AG10803 (cell line): ENCODE results near the gene SLC25A26.
A peak's percentile ranks its signal among the peaks of the same experiment; 100 is the strongest.

ENCODE experiments used
- DNase-seq: peaks from one replicate; pipeline ENCODE4 v3.0.0; 2010; ENCODE audit warnings: low read depth
- H3K4me3 ChIP-seq: 2 replicates; pipeline ENCODE4 v1.5.1; 2011; ENCODE audit warnings: mild to moderate bottlenecking, low read length, control low read depth
- TF ChIP-seq, protein P1 (sequence below): conservative IDR thresholded peaks from 2 replicates; pipeline ENCODE4 v1.5.1; 2011; ENCODE audit warnings: mild to moderate bottlenecking, low read length, control low read depth, inconsistent platforms

SLC25A26 gene

DNA sequence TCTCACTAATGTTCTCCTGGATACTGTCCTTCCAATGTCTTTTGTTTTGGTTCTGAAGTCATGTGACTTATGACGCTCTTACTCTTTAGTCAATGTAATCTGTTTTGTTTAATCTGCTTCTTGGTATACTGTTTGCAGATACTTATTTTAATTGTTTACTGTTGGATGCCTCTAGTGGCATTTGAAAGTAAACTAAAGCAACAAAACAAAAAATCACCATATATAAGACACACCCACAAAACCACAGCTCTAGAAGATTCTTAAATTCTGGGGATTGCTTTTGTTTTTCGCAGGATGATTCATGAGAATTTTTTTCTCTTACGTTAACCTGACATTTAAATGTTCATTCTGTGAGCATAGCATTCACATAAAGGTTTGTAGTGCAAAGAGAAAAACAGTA, 16.8 kb downstream of the SLC25A26 start:
- TF ChIP-seq, protein P1, sequence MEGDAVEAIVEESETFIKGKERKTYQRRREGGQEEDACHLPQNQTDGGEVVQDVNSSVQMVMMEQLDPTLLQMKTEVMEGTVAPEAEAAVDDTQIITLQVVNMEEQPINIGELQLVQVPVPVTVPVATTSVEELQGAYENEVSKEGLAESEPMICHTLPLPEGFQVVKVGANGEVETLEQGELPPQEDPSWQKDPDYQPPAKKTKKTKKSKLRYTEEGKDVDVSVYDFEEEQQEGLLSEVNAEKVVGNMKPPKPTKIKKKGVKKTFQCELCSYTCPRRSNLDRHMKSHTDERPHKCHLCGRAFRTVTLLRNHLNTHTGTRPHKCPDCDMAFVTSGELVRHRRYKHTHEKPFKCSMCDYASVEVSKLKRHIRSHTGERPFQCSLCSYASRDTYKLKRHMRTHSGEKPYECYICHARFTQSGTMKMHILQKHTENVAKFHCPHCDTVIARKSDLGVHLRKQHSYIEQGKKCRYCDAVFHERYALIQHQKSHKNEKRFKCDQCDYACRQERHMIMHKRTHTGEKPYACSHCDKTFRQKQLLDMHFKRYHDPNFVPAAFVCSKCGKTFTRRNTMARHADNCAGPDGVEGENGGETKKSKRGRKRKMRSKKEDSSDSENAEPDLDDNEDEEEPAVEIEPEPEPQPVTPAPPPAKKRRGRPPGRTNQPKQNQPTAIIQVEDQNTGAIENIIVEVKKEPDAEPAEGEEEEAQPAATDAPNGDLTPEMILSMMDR = no peak
- DNase-seq = no peak
- H3K4me3 ChIP-seq = no peak overlapping the region

DNA sequence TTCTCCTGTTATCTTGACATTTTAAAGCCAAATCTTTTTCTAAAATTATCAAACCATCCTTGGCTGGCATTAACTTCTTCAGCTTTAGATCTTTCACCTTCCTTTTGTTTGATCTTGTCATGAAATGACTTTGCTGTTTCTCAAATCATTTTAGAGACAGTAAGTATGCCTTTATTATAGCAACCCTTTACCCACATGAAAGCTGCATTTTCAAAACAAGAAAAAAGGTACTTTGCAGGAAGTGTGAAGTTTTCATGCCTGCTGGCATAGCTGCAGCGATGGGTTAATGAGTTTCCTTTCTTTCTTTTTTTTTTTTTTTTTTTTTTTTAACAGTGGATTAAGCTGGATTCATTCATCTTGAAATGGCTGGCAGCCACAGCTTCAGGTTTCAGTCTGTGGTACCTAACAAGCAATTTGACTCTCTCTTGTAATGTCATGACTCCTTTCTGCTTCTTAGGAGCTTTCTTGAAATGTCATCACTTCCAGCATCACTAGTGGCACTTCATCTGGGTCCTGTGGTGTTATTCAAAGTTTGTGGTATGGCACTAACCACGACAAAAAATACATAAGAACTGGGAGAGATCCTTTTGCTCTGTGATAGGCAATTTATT, 18.8 kb downstream of the SLC25A26 start:
- no peak overlapping the region for H3K4me3 ChIP-seq
- TF ChIP-seq, protein P1 = no peak
- DNase-seq = no peak

DNA sequence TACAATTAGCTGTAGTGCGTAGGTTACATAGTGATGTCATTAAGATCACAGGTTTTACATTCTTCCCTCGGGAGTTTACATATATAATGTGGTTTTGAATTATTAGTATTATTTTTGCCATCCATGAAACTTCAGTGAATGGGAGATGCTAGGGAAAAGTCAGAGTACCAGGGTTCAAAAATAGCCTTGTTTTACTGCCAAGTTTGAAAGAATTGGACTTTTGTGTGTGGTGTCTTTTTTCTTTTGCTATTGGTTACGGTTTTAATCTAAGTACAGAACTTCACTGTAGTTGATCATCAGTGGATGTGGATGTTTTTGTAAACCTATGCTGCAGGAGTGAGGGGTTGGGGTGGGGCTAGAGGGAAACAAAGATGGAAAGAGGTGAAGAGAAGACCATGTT, 20.7 kb downstream of the SLC25A26 start:
- no peak overlapping the region for H3K4me3 ChIP-seq
- TF ChIP-seq, protein P1 = no peak
- DNase-seq = no peak

DNA sequence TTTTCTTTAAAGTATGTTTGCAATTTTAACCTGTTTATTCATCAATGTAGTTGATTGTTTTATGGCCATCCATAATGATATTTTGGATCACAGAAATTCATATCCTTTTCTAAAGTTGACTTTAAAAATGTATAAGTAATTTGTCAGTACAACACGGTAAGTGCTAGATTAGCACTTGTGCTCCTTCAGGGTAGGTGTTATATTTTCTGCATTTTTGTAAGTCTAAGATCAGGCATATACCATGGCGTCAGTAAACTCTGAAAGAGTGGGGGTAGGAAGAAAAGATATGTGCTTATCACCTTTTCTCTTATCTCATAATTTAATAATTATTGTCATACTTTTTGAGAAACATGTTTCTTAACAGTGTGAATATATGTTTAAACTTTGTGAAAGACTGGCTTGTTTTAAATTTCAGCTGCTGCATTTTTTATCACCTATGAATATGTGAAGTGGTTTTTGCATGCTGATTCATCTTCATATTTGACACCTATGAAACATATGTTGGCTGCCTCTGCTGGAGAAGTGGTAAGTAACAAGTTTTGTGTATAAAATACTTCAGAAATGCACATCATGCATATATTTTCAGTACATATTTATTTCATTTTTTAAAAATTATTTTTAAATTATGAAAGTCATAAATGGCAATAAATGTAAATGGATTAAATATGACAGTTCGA, 22.1 kb downstream of the SLC25A26 start:
- H3K4me3 ChIP-seq = no peak overlapping the region
- TF ChIP-seq, protein P1 = no peak
- no peak for DNase-seq

DNA sequence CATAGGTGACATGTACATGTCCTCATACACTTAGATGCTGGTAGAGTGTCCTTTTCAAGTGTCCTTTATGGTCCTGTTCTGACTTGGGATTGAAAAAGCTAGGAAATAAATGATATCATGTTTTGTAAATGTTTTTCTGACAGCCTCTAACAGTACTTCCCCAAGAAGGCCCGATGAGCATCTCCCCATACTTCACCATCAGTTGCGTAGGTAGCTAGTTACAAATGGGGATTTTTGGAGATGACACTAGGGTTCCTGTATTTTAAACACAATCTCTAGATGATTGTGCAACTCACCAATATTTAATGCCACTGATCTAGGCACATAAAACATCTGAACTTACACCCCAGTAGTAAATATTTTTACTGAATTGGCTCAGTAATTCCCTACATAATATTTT, 27.8 kb downstream of the SLC25A26 start:
- H3K4me3 ChIP-seq = no peak overlapping the region
- TF ChIP-seq, protein P1 = no peak
- DNase-seq = no peak

DNA sequence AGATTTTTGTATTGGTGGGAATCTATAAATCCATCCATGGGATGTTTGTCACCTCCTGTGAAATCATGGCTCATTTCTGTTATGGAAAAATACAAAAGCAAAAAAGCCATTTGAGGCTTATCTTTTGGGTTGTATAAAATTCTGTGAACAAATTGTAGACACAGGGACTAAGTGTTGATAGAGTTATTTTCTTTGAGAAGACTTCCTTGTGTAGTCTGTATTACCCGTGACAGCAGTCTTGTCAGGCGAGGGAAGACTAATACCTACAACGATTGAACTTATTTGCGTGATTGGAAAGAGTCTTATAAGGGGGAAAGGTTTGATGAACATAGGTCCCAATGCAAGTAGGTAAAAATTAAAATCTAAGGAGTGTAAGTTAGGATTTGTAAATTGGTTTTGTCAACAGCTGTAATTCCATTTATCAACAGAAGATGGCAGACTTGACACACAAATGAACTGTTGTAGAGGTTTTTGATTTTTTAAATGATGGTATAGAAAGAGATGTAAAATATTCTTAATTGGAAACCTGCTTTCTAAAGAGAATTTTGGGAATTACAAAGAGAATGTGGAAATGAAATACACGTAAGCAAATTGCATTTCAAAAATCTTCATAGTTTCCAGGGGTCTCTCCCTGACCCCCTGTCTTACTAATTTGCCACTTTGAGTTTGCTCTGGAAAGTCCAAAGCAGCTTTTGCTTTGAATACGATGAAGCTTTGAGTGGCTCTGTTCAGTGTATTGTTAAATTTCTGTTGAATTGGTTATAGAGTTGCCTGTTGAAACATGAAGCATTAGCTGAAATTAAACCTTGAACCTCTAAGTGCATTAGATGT, 33.2 kb downstream of the SLC25A26 start:
- H3K4me3 ChIP-seq = no peak overlapping the region
- TF ChIP-seq, protein P1 = peak; percentile 72
- peak; percentile 44 for DNase-seq

DNA sequence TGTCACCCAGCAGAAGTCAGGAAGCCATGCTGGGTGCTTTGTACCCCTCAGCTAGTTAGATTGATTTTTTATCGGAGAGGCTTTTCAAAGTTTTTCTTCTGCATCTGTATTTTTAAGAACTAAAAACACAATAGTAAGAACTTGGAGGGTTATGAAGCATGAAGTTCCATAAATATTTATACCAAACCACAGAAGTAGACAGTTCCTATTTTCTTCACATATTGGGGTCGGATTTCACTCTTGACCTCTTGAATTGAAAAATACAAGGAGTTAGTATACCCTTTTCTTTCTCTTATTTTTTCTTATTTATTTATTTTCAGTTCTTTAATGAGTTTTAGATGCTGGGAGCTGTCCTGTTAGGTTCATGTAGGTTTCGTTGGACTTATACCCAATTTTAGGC, 35.1 kb downstream of the SLC25A26 start:
- H3K4me3 ChIP-seq = no peak overlapping the region
- TF ChIP-seq, protein P1 = no peak
- DNase-seq = no peak
